NCI-H2227 (cell line): Measurements from ENCODE around the gene KRTAP4-9.
"Not testable (repeated sequence)": the region's sequence is repeated elsewhere in the genome, so short reads cannot be mapped to it uniquely, and the experiment has no call there.

Experiments used
- DNase-seq: peaks from one replicate; lab custom pipeline; 2025; ENCODE audit not compliant: unreplicated experiment; lab: John Stamatoyannopoulos, UW

Gene KRTAP4-9

GRCh38 chr17:41126412-41126811, 21.2 kb downstream of the KRTAP4-9 start:
- no peak for DNase-seq

GRCh38 chr17:41127371-41127770, 22.2 kb downstream of the KRTAP4-9 start:
- no peak for DNase-seq

GRCh38 chr17:41131979-41132378, 26.8 kb downstream of the KRTAP4-9 start:
- no peak for DNase-seq

- DNase-seq = no peak
Measured at GRCh38 chr17:41133880-41134735, 28.9 kb downstream of the KRTAP4-9 start.

GRCh38 chr17:41139865-41140264, 34.7 kb downstream of the KRTAP4-9 start:
- not testable (repeated sequence) for DNase-seq

- DNase-seq = no peak
Measured at GRCh38 chr17:41140360-41141131, 35.4 kb downstream of the KRTAP4-9 start, which contains the start of gene KRTAP4-6. Gene KRTAP4-6, minus strand, starts transcription at chr17:41140544. Its CDS starts 57 bp downstream, at chr17:41140487.

- DNase-seq = no peak
Measured at GRCh38 chr17:41141361-41141760, 36.2 kb downstream of the KRTAP4-9 start.

- no peak for DNase-seq
Measured at GRCh38 chr17:41144846-41145245, 39.7 kb downstream of the KRTAP4-9 start.

- DNase-seq = no peak
Measured at GRCh38 chr17:41145261-41145660, 40.1 kb downstream of the KRTAP4-9 start.

- no peak for DNase-seq
Measured at GRCh38 chr17:41147531-41148204, 42.5 kb downstream of the KRTAP4-9 start.

GRCh38 chr17:41148971-41149651, 43.9 kb downstream of the KRTAP4-9 start:
- DNase-seq = not testable (repeated sequence)

- DNase-seq = no peak
Measured at GRCh38 chr17:41149652-41149985, 44.4 kb downstream of the KRTAP4-9 start, which contains the start of gene KRTAP4-5. Gene KRTAP4-5, minus strand, starts transcription at chr17:41149825. Its CDS starts 58 bp downstream, at chr17:41149767.

GRCh38 chr17:41150026-41150425, 44.8 kb downstream of the KRTAP4-9 start:
- DNase-seq = no peak

GRCh38 chr17:41151525-41151924, 46.3 kb downstream of the KRTAP4-9 start:
- DNase-seq = no peak

GRCh38 chr17:41153856-41154255, 48.7 kb downstream of the KRTAP4-9 start:
- DNase-seq = peak; percentile 20
